Spleen (tissue), 7 donors: ENCODE data around the gene DUSP9.

ENCODE experiments used
- CTCF ChIP-seq, 11 experiments: fragments of 200-600 bp in 7 of 11; fragments of 450-650 bp in 4 of 11; sonication (generic) in 4 of 11; IDR thresholded peaks in 8 of 11; conservative IDR thresholded peaks in 3 of 11; 1 replicate in 7 of 11; 2 replicates in 4 of 11; pipeline versions ENCODE4 v1.4.0 to v1.8.0; 2016 to 2021; ENCODE audit warnings: antibody characterized with exemption in 11 of 11, inconsistent platforms in 4 of 11, mild to moderate bottlenecking in 1 of 11
- POLR2A ChIP-seq, 3 donors: fragments of 450-650 bp; IDR thresholded peaks; one replicate each; pipeline ENCODE4 v1.5.1; 2017; ENCODE audit warnings: antibody characterized with exemption in 3 of 3, mild to moderate bottlenecking in 1 of 3
- POLR2AphosphoS5 ChIP-seq, 3 donors: sonication (generic); formaldehyde crosslinking; IDR thresholded peaks; one replicate each; pipeline ENCODE4 v1.5.1; 2017; ENCODE audit warnings: antibody characterized with exemption in 3 of 3
- donor health status: DM: no; HTN: no; CAD: no; lungs with moderate emphysema.
- donor health status: DM: no; HTN: no; CAD: no.
- donor health status: DM: no; HTN: no; CAD: no.

GRCh38 chrX:153647461-153648357 lies 706 bp downstream of the DUSP9 start:
- TF ChIP-seq CTCF (IDR thresholded peaks at IDR 0.05 in 8 of 11, conservative IDR thresholded peaks at IDR 0.05 in 3 of 11) (no peak), POLR2AphosphoS5 (IDR thresholded peaks at IDR 0.05) (no peak), POLR2A (IDR thresholded peaks at IDR 0.05) (no peak)
